ENCODE results near the gene AVPR1B. TPM values are rescaled to one million over a fixed set of nuclear protein-coding genes. Genes with fewer than 3 reads are reported as not detected.
A peak's percentile ranks its signal among the peaks of the same experiment; 100 is the strongest.
"Not testable (repeated sequence)": the region's sequence is repeated elsewhere in the genome, so short reads cannot be mapped to it uniquely, and the experiment has no call there.

The AVPR1B gene
- total RNA-seq, 1 experiment from 2014 or later, result not detected

GRCh38 chr1:206082831-206083695 is 34.1 kb downstream of the AVPR1B start:
- DNase-seq (ENCODE audit: low read depth), result no peak

GRCh38 chr1:206081856-206082255 is 35.3 kb downstream of the AVPR1B start:
- no peak for DNase-seq (ENCODE audit: low read depth)

- DNase-seq (ENCODE audit: low read depth), result no peak
Observed at GRCh38 chr1:206080026-206080820, 37.0 kb downstream of the AVPR1B start.

GRCh38 chr1:206079135-206079534 is 38.1 kb downstream of the AVPR1B start:
- DNase-seq (ENCODE audit: low read depth), result no peak

- DNase-seq (ENCODE audit: low read depth), result peak; percentile 7
Observed at GRCh38 chr1:206075786-206076755, 41.1 kb downstream of the AVPR1B start.

GRCh38 chr1:206074839-206075238 is 42.3 kb downstream of the AVPR1B start:
- DNase-seq (ENCODE audit: low read depth), result no peak

GRCh38 chr1:206070627-206071304 is 46.4 kb downstream of the AVPR1B start:
- no peak for DNase-seq (ENCODE audit: low read depth)

GRCh38 chr1:206068314-206068713 is 48.9 kb downstream of the AVPR1B start:
- no peak for DNase-seq (ENCODE audit: low read depth)

- no peak for DNase-seq (ENCODE audit: low read depth)
Observed at GRCh38 chr1:206067486-206068227, 49.5 kb downstream of the AVPR1B start.

GRCh38 chr1:206066479-206067171 is 50.6 kb downstream of the AVPR1B start:
- no peak for DNase-seq (ENCODE audit: low read depth)

- DNase-seq (ENCODE audit: low read depth), result no peak
Observed at GRCh38 chr1:206065547-206066145, 51.5 kb downstream of the AVPR1B start.

- DNase-seq (ENCODE audit: low read depth), result not testable (repeated sequence)
Observed at GRCh38 chr1:206064501-206064900, 52.7 kb downstream of the AVPR1B start.

GRCh38 chr1:206064001-206064400 is 53.2 kb downstream of the AVPR1B start:
- DNase-seq (ENCODE audit: low read depth), result not testable (repeated sequence)

- peak; percentile 5 for DNase-seq (ENCODE audit: low read depth)
Observed at GRCh38 chr1:206062464-206062863, 54.7 kb downstream of the AVPR1B start.

- DNase-seq (ENCODE audit: low read depth), result no peak
Observed at GRCh38 chr1:206060844-206061243, 56.3 kb downstream of the AVPR1B start.

All from LHCN-M2 (cell line).